Natural killer cell treated with Interleukin-12 subunit alpha and Interleukin-12 subunit beta and Interleukin-15 and Interleukin-18, amount 100 ng/mL, for 72 hours (primary cell): ENCODE data around the gene SLC38A11. TPM values are rescaled to one million over a fixed set of nuclear protein-coding genes. Genes with fewer than 3 reads are reported as not detected.

Experiments used
- ATAC-seq, 2 donors: fragments of 150-1000 bp; cut with Tn5 transposase in 1 of 2; sonication (Bioruptor Pico), chemical (Tn5 transposase) in 1 of 2; 2 replicates each; pipeline ENCODE4 v1.10.0; 2021
- DNase-seq: peaks from one replicate; pipeline ENCODE4 v3.0.0; 2022; ENCODE audit warnings: low spot score
- H3K27ac Mint-ChIP-seq, 2 donors: 1 replicate in 1 of 2; 2 replicates in 1 of 2; pipeline ENCODE4 v1.8.0; 2022; ENCODE audit warnings: mixed read lengths in 2 of 2, mild to moderate bottlenecking in 1 of 2, moderate library complexity in 1 of 2
- H3K27me3 Mint-ChIP-seq, 2 donors: 1 replicate in 1 of 2; 2 replicates in 1 of 2; pipeline ENCODE4 v1.8.0; 2022; ENCODE audit warnings: mixed read lengths in 2 of 2
- H3K36me3 Mint-ChIP-seq: one replicate; pipeline ENCODE4 v1.8.0; 2022; ENCODE audit warnings: mixed read lengths
- H3K4me1 Mint-ChIP-seq, 2 donors: 1 replicate in 1 of 2; 2 replicates in 1 of 2; pipeline ENCODE4 v1.8.0; 2022; ENCODE audit warnings: low read depth in 2 of 2, mixed read lengths in 2 of 2, mild to moderate bottlenecking in 1 of 2
- H3K4me3 Mint-ChIP-seq: one replicate; pipeline ENCODE4 v1.8.0; 2022; ENCODE audit warnings: mixed read lengths
- H3K9me3 Mint-ChIP-seq: 2 replicates; pipeline ENCODE4 v1.8.0; 2022; ENCODE audit warnings: mixed read lengths
- total RNA-seq, 2 donors: library from RNA; stranded (reverse); gene quantifications; one replicate each; pipeline ENCODE4 v1.2.3, GENCODE V29; 2022

The SLC38A11 gene
- total RNA-seq, 2 donors from 2014 or later = not detected

DNA sequence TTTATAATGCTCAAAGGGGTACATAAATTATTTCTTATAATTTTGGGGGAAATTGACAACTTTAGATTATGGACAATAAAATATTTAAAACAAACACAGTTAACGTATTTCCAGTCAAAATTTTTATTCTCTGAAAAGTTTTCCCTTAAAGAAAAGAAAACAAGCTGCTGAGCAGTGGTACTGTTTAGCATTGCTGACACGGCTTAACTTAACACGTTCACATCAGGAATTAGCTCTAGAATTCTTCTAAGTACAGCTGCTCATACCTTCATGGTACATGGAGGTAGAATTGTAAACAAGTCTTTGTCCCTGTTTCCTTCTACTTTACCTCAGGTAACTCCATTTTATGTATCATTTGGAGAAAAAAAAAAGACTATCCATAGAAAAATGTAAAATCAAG, 2.0 kb downstream of the SLC38A11 start:
- no peak overlapping the region for H3K4me3 Mint-ChIP-seq
- no peak for ATAC-seq
- H3K27ac Mint-ChIP-seq = no peak overlapping the region
- H3K36me3 Mint-ChIP-seq = no peaks in the 10 kb centered on the region
- no peak for DNase-seq
- H3K9me3 Mint-ChIP-seq = no peaks in the 10 kb centered on the region
- H3K4me1 Mint-ChIP-seq = peaks cover 0 to 4% of the 10 kb centered on the region in 2 donors
- H3K27me3 Mint-ChIP-seq = peaks cover 15 to 17% of the 10 kb centered on the region in 2 donors

DNA sequence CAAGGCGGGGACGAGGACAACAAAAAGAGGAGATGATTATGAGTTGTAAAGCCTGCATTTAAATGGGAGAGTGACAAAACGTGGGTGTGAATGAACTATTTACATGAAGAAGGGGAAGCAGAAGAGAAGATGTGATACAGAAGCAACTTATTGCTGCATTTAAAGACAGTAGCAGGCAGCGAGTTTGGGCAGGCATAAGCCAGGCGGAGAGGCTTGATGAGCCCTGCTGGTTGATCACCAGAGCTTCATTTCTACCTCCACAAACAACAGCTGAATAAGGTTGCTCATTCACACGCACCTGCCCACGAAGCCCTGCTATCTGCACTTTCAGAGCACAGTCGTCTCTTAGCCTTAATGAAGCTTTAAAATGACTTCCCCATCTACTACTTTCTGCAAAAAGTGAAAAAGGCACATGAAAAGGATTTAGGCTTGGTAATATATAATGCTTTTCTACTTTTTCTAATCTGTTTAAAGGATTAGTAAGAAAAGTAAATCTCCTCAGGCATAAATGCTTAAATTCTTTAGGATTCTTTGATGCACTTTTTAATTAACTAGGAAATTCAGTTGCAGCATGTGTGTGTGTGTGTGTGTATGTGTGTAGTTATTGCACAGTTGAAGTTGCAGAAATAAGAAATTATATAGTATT, 3.1 kb downstream of the SLC38A11 start:
- DNase-seq (no peak), ATAC-seq (no peak)
- Mint-ChIP-seq H3K4me3 (no peak overlapping the region), H3K9me3 (no peaks in the 10 kb centered on the region), H3K4me1 (peaks cover 0 to 12% of the 10 kb centered on the region in 2 donors), H3K36me3 (no peaks in the 10 kb centered on the region), H3K27ac (no peak overlapping the region), H3K27me3 (peaks cover 15 to 17% of the 10 kb centered on the region in 2 donors)

DNA sequence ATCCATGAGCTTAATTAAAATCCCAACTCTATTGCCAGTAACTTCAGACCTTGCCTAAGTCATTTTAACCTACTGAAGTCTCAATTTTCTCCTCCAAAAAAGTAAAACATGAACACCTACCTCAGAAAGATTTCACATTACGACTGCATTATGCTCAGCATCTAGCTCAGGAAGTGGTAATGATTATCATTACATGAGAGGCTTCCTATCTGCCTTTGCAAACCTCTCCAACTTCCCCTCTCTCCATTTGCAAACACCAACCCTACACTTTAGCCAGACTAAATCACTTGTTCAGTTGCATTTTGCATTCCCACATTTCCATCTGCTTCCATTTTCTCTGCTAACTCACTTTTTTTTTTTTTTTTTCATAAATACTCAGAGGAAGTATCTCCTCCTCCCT, 6.8 kb downstream of the SLC38A11 start:
- no peak overlapping the region for H3K27ac Mint-ChIP-seq
- no peaks in the 10 kb centered on the region for H3K36me3 Mint-ChIP-seq
- peaks cover 9 to 11% of the 10 kb centered on the region in 2 donors for H3K27me3 Mint-ChIP-seq
- H3K4me1 Mint-ChIP-seq = peaks cover 0 to 15% of the 10 kb centered on the region in 2 donors
- no peaks in the 10 kb centered on the region for H3K9me3 Mint-ChIP-seq
- no peak overlapping the region for H3K4me3 Mint-ChIP-seq
- ATAC-seq = no peak
- DNase-seq = no peak

DNA sequence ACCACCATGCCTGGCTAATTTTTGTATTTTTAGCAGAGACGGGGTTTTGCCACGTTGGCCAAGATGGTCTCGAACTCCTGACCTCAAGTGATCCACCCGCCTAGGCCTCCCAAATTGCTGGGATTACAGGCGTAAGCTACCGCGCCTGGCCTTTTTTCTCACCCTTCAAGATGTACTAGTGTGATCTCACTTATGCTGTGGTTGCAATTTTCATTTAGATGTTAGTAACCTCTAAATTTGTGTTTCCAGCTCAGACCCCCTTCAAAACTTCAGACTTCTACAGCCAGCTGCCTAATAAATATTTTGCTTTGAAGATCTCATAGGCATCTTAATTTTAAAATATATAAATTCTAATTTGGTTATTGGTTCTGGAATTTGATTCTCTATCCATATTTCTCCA, 8.0 kb downstream of the SLC38A11 start:
- no peaks in the 10 kb centered on the region for H3K9me3 Mint-ChIP-seq
- H3K4me3 Mint-ChIP-seq = no peak overlapping the region
- H3K27me3 Mint-ChIP-seq = peaks cover 7 to 11% of the 10 kb centered on the region in 2 donors
- peaks cover 0 to 15% of the 10 kb centered on the region in 2 donors for H3K4me1 Mint-ChIP-seq
- DNase-seq (no peak), ATAC-seq (no peak)
- H3K27ac Mint-ChIP-seq = no peak overlapping the region
- H3K36me3 Mint-ChIP-seq = no peaks in the 10 kb centered on the region

DNA sequence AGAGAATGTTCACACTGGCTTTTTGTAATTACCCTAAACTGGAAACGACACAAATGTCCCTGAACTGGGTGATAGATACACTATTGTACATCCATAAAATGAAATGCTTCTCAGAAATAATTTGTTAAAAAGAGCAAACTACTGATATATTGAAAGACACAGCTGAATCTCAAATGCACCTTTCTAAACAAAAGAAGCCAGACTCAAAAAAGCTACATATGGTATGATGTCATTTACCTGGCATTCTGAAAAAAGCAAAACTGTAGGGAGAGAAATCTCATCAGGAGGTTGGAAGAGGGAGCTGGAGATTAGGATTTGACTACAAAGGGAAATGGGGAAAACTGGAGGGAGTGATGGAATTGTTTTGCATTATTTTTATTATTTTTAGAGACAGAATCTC, 12.0 kb downstream of the SLC38A11 start:
- Mint-ChIP-seq H3K4me1 (peaks cover 0 to 10% of the 10 kb centered on the region in 2 donors), H3K27ac (no peak overlapping the region), H3K9me3 (no peaks in the 10 kb centered on the region)

GRCh38 chr2:164937864-164938401, 17.4 kb downstream of the SLC38A11 start:
- ATAC-seq = no peak
- no peak for DNase-seq
- Mint-ChIP-seq H3K4me1 (no peaks in the 10 kb centered on the region), H3K27me3 (peaks cover 0 to 8% of the 10 kb centered on the region in 2 donors), H3K9me3 (no peaks in the 10 kb centered on the region), H3K4me3 (no peak overlapping the region), H3K27ac (no peak overlapping the region), H3K36me3 (no peaks in the 10 kb centered on the region)

More for the DNA sequence above, 12.0 kb downstream of the SLC38A11 start:
- H3K4me3 Mint-ChIP-seq = no peak overlapping the region
- ATAC-seq (no peak), DNase-seq (no peak)
- no peaks in the 10 kb centered on the region for H3K27me3 Mint-ChIP-seq
- H3K36me3 Mint-ChIP-seq = no peaks in the 10 kb centered on the region

DNA sequence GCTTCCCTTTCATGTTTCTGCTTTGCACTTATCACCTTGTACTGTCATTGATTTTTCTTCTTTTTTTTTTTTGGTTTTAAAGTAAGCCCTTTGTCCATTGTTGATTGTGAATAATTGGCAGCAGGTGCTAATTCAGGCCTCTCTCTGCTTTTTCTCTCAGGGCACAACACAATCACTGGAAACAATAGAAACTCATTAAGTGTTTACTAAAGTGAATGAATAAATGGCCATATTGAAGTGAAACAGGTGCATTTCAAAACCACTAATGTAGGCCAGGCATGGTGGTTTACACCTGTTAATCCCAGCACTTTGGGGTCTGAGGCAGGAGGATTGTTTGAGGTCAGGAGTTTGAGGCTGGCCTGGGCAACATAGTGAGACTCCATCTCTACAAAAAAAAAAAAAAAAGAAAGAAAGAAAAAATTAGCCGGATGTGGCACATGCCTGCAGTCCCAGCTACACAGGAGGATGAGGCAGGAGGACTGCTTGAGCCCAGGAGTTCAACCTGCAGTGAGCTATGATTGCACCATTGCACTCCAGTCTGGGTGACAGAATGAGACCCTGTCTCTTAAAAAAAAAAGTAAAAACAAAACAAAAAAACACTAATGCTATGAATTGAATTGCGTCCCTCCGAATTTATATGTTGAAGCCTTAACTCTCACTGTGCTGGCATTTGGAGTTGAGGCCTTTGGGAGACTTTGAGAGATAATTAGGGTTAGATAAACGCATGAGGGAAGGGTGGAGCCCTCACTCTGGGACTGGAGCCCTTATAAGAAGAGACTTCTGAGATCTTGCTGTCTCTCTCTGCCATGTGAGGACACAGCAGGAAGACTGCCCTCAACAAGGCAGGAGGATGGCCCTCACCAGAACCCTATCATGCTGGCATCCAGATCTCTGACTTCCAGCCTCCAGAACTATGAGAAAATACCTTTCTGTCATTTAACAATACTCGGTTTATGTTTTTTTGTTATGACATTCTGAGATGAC, 19.9 kb downstream of the SLC38A11 start:
- ATAC-seq = no peak
- Mint-ChIP-seq H3K9me3 (no peaks in the 10 kb centered on the region), H3K36me3 (no peaks in the 10 kb centered on the region)

GRCh38 chr2:164934401-164935117, 20.8 kb downstream of the SLC38A11 start:
- Mint-ChIP-seq H3K4me3 (no peak overlapping the region), H3K4me1 (no peaks in the 10 kb centered on the region), H3K27ac (no peak overlapping the region), H3K9me3 (no peaks in the 10 kb centered on the region), H3K36me3 (peaks cover 3% of the 10 kb centered on the region), H3K27me3 (peaks cover 0 to 8% of the 10 kb centered on the region in 2 donors)
- DNase-seq (no peak), ATAC-seq (no peak)

More for the DNA sequence above, 19.9 kb downstream of the SLC38A11 start:
- Mint-ChIP-seq H3K27me3 (peaks cover 0 to 8% of the 10 kb centered on the region in 2 donors), H3K4me1 (no peaks in the 10 kb centered on the region), H3K4me3 (no peak overlapping the region), H3K27ac (no peak overlapping the region)
- no peak for DNase-seq

DNA sequence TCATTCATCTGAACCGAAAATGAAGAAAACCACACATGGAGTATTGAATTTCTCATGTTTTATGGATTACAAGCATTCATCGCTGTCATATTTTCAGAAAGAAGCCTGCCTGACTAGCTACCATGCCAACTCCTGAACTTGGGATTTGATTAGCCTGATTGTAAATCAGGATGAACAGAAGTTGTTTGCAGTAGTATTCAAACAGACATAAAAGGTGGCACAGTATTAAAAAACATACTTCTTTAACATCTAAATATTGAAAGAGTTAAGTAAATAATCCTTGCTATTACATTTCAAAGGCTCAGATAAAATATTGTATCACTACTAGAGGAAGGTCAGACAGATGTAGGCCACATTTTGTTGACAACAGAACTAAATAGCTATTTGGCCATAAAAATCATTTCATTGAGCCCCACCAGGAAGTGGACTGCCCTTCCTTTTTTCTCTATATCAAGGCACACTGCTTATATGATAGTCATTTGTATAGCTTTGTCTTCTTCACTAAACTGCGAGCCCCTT, 21.6 kb downstream of the SLC38A11 start:
- ATAC-seq (no peak), DNase-seq (no peak)
- H3K9me3 Mint-ChIP-seq = no peaks in the 10 kb centered on the region
- no peak overlapping the region for H3K4me3 Mint-ChIP-seq
- H3K4me1 Mint-ChIP-seq = no peaks in the 10 kb centered on the region
- H3K27me3 Mint-ChIP-seq = peaks cover 0 to 8% of the 10 kb centered on the region in 2 donors
- no peak overlapping the region for H3K27ac Mint-ChIP-seq
- H3K36me3 Mint-ChIP-seq = peaks cover 4% of the 10 kb centered on the region

DNA sequence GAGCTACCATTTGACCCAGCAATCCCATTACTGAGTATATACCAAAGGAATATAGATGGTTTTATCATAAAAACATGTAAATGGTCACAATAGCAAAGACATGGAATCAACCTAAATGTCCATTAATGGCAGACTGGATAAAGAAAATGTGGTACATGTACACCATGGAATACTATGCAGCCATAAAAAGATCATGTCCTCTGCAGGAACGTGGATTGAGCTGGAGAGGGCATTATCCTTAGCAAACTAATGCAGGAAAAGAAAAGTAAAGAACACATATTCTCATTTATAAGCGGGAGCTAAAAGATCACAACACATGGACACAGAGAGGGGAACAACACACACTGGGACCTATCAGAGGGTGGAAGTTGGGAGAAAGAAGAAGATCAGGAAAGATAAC, 22.9 kb downstream of the SLC38A11 start:
- Mint-ChIP-seq H3K9me3 (no peaks in the 10 kb centered on the region), H3K4me1 (no peaks in the 10 kb centered on the region), H3K27me3 (no peaks in the 10 kb centered on the region), H3K36me3 (peaks cover 4% of the 10 kb centered on the region), H3K4me3 (no peak overlapping the region), H3K27ac (no peak overlapping the region)
- ATAC-seq (no peak), DNase-seq (no peak)

DNA sequence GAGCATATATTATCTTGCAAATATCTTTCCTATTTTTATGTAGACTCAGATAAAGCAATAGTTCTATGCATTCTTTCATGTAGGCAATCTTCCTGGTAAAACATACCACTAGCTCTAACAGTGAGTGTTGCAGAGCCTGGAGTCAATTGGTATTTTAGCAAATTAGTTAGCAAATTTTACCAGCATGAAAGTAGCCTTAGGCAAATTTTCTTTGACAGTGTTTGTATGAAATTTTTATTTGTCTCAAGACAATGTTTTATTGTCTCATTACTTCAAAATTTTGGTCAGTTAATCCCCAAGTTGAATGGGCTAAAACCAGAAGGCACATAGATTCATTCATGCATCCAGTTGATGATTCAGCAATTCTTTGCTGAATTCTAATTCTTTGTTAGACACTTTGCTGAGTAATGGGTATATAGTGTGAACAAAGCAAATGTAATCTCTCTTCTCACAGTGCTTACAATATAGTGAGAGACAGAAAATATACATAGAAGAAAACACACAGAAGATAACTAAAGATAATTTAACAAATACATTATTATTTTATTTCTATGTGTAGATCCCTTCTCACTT, 27.1 kb downstream of the SLC38A11 start:
- Mint-ChIP-seq H3K9me3 (no peaks in the 10 kb centered on the region), H3K4me1 (no peaks in the 10 kb centered on the region), H3K27me3 (no peaks in the 10 kb centered on the region), H3K4me3 (no peak overlapping the region), H3K27ac (no peak overlapping the region), H3K36me3 (peaks cover 4% of the 10 kb centered on the region)
- no peak for ATAC-seq
- no peak for DNase-seq

- DNase-seq = no peak
Observed at GRCh38 chr2:164922134-164922533, 33.2 kb downstream of the SLC38A11 start.

DNA sequence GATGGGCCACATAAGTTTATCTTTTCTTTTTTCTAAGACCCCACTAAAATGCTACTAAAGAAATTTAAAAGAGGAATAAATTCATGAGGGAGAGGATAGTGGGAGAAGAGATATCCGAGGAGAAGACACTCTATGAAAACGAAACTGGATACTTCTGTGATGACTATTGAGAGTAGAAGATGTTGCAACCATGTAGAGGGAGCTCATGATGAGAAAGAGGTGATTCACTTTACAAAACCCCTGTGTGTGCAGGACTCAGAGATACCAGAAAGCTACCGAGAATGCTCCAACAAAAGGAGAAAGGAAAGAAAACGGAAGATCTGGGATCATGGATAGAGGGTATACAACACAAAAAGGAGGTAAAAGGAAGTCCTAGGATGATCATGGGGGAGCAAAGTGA, 34.9 kb downstream of the SLC38A11 start:
- DNase-seq (no peak), ATAC-seq (no peak)
- H3K4me1 Mint-ChIP-seq = peaks cover 2 to 5% of the 10 kb centered on the region in 2 donors
- H3K36me3 Mint-ChIP-seq = no peaks in the 10 kb centered on the region
- no peaks in the 10 kb centered on the region for H3K9me3 Mint-ChIP-seq
- no peak overlapping the region for H3K27ac Mint-ChIP-seq
- no peak overlapping the region for H3K4me3 Mint-ChIP-seq
- peaks cover 0 to 3% of the 10 kb centered on the region in 2 donors for H3K27me3 Mint-ChIP-seq

More at GRCh38 chr2:164922134-164922533, 33.2 kb downstream of the SLC38A11 start:
- no peak overlapping the region for H3K27ac Mint-ChIP-seq
- no peak for ATAC-seq
- H3K4me1 Mint-ChIP-seq = peaks cover 2 to 5% of the 10 kb centered on the region in 2 donors
- no peaks in the 10 kb centered on the region for H3K36me3 Mint-ChIP-seq
- H3K27me3 Mint-ChIP-seq = peaks cover 0 to 3% of the 10 kb centered on the region in 2 donors
- H3K9me3 Mint-ChIP-seq = no peaks in the 10 kb centered on the region
- H3K4me3 Mint-ChIP-seq = no peak overlapping the region
